Measurements from ENCODE around the gene SMIM43.

- TF ChIP-seq, protein P1, sequence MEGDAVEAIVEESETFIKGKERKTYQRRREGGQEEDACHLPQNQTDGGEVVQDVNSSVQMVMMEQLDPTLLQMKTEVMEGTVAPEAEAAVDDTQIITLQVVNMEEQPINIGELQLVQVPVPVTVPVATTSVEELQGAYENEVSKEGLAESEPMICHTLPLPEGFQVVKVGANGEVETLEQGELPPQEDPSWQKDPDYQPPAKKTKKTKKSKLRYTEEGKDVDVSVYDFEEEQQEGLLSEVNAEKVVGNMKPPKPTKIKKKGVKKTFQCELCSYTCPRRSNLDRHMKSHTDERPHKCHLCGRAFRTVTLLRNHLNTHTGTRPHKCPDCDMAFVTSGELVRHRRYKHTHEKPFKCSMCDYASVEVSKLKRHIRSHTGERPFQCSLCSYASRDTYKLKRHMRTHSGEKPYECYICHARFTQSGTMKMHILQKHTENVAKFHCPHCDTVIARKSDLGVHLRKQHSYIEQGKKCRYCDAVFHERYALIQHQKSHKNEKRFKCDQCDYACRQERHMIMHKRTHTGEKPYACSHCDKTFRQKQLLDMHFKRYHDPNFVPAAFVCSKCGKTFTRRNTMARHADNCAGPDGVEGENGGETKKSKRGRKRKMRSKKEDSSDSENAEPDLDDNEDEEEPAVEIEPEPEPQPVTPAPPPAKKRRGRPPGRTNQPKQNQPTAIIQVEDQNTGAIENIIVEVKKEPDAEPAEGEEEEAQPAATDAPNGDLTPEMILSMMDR (IDR thresholded peaks at IDR 0.05): no peak
- no peak for TF ChIP-seq POLR2A (IDR thresholded peaks at IDR 0.05)
Observed at GRCh38 chr4:121741751-121742150, 23.2 kb downstream of the SMIM43 start.

All from suprapubic skin (tissue), 3 donors.